ENCODE measurements around the gene FAM89A.

GRCh38 chr1:231079163-231079562 lies 39.1 kb upstream of the FAM89A start:
- TF ChIP-seq CTCF (IDR thresholded peaks at IDR 0.05), result no peak
- no peak for TF ChIP-seq EZH2 (IDR thresholded peaks at IDR 0.05; ENCODE audit: borderline replicate concordance, insufficient read depth, low read depth, low read length, poor library complexity, severe bottlenecking)

All from B cell (primary cell).